Keratinocyte (primary cell): ENCODE data around the gene SLC43A1. TPM values are rescaled to one million over a fixed set of nuclear protein-coding genes. Genes with fewer than 3 reads are reported as not detected.
"Not testable (repeated sequence)": the region's sequence is repeated elsewhere in the genome, so short reads cannot be mapped to it uniquely, and the experiment has no call there.

ENCODE experiments used
- DNase-seq: peaks from one replicate; pipeline ENCODE4 v3.0.0-alpha.2; 2011; ENCODE audit warnings: low read depth, missing footprints, low spot score
- FAIRE-seq: peaks from 2 replicates; lab custom pipeline; 2011; peaks lifted over from hg19 to GRCh38; lab: Jason Lieb, UNC
- H2AFZ ChIP-seq: 2 replicates; pipeline ENCODE4 v1.6.0; 2012; ENCODE audit warnings: low read length, control low read depth, inconsistent platforms; ENCODE audit not compliant: control insufficient read depth
- H3K27ac ChIP-seq: 2 replicates; pipeline ENCODE4 v1.5.1; 2011; ENCODE audit warnings: low read length; ENCODE audit not compliant: control insufficient read depth, insufficient read depth
- H3K27me3 ChIP-seq: 3 replicates; pipeline ENCODE4 v1.6.0; 2011; ENCODE audit warnings: low read length; ENCODE audit not compliant: control insufficient read depth, insufficient read depth; ENCODE audit errors: extremely low read depth
- H3K36me3 ChIP-seq, 2 experiments: 2 replicates in 1 of 2; 3 replicates in 1 of 2; pipeline ENCODE4 v1.5.1; 2011; ENCODE audit warnings: low read length in 2 of 2, mild to moderate bottlenecking in 1 of 2; ENCODE audit not compliant: control insufficient read depth in 2 of 2, insufficient read depth in 2 of 2; ENCODE audit errors: extremely low read depth in 1 of 2
- H3K4me1 ChIP-seq: 3 replicates; pipeline ENCODE4 v1.5.1; 2011; ENCODE audit warnings: low read length; ENCODE audit not compliant: control insufficient read depth, insufficient read depth; ENCODE audit errors: extremely low read depth
- H3K4me2 ChIP-seq: 3 replicates; pipeline ENCODE4 v1.6.0; 2011; ENCODE audit warnings: low read depth, low read length; ENCODE audit not compliant: control insufficient read depth, insufficient read depth; ENCODE audit errors: extremely low read depth
- H3K4me3 ChIP-seq, 3 experiments: fragments of 200-600 bp in 1 of 3; sonication (generic) in 1 of 3; 2 replicates in 2 of 3; 3 replicates in 1 of 3; pipeline ENCODE4 v1.5.1; 2011 to 2016; ENCODE audit warnings: low read length in 3 of 3, mild to moderate bottlenecking in 3 of 3, control low read depth in 2 of 3, inconsistent platforms in 1 of 3, low read depth in 1 of 3, mixed read lengths in 1 of 3, mixed run types in 1 of 3, moderate library complexity in 1 of 3; ENCODE audit not compliant: control insufficient read depth in 2 of 3, insufficient read depth in 2 of 3; ENCODE audit errors: extremely low read depth in 1 of 3
- H3K79me2 ChIP-seq: 2 replicates; pipeline ENCODE4 v1.6.0; 2012; ENCODE audit warnings: low read length; ENCODE audit not compliant: control insufficient read depth, insufficient read depth
- H3K9ac ChIP-seq: 3 replicates; pipeline ENCODE4 v1.6.0; 2011; ENCODE audit warnings: low read length; ENCODE audit not compliant: control insufficient read depth, insufficient read depth; ENCODE audit errors: extremely low read depth
- H3K9me1 ChIP-seq: 3 replicates; pipeline ENCODE4 v1.6.0; 2011; ENCODE audit warnings: low read length; ENCODE audit not compliant: control insufficient read depth, insufficient read depth; ENCODE audit errors: extremely low read depth
- H3K9me3 ChIP-seq: 2 replicates; pipeline ENCODE4 v1.5.1; 2012; ENCODE audit warnings: low read depth, low read length; ENCODE audit not compliant: control insufficient read depth
- H4K20me1 ChIP-seq: 3 replicates; pipeline ENCODE4 v1.6.0; 2011; ENCODE audit warnings: low read length; ENCODE audit not compliant: control insufficient read depth, insufficient read depth; ENCODE audit errors: extremely low read depth
- CTCF ChIP-seq, 3 experiments: IDR thresholded peaks in 1 of 3; conservative IDR thresholded peaks in 1 of 3; optimal IDR thresholded peaks in 1 of 3; 2 replicates in 2 of 3; 3 replicates in 1 of 3; pipeline versions ENCODE3 to v1.5.1; 2011; ENCODE audit warnings: low read length in 3 of 3, mild to moderate bottlenecking in 3 of 3, moderate library complexity in 2 of 3, control low read depth in 1 of 3, inconsistent platforms in 1 of 3; ENCODE audit not compliant: insufficient read depth in 2 of 3; ENCODE audit errors: extremely low read depth in 1 of 3
- EZH2 ChIP-seq: IDR thresholded peaks from one replicate; pipeline ENCODE4 v1.6.1; 2012; ENCODE audit warnings: inconsistent platforms, mild to moderate bottlenecking, low read length, moderate library complexity
- dilution Hi-C: fragments of 300-500 bp; cut with MboI; formaldehyde crosslinking; loops from one replicate; pipeline ENCODE4 v1.7.0; 2020; ENCODE audit warnings: low sequenced_read_pairs; ENCODE audit not compliant: extremely low pct_ligation_motif_present
- polyA plus RNA-seq, 5 experiments: library from polyadenylated mRNA; depleted of rRNA in 3 of 5; stranded (reverse) in 3 of 5; stranded (forward) in 1 of 5; unstranded in 1 of 5; fragments of >200 nt; gene quantifications; 1 replicate in 1 of 5; 2 replicates in 3 of 5; 3 replicates in 1 of 5; pipeline versions ENCODE4 v1.2.1 to v1.2.3, GENCODE V29; 2011 to 2012; ENCODE audit warnings: missing spikeins in 2 of 5, low read depth in 1 of 5, low replicate concordance in 1 of 5

SLC43A1 gene
- polyA plus RNA-seq, 1 donor (not counting 4 experiments of a cell fraction or from before 2014, with no cell fraction given): 0.75 TPM

- Histone ChIP-seq H3K9me3 (no peaks in the 10 kb centered on the region), H3K79me2 (no peaks in the 10 kb centered on the region), H3K27me3 (peaks cover 4% of the 10 kb centered on the region), H3K27ac (no peak overlapping the region), H3K4me1 (peaks cover 9% of the 10 kb centered on the region), H3K9me1 (no peaks in the 10 kb centered on the region), H3K36me3 (no peaks in the 10 kb centered on the region), H3K4me2 (no peak overlapping the region), H2AFZ (no peak overlapping the region), H4K20me1 (no peaks in the 10 kb centered on the region), H3K4me3 (no peak overlapping the region), H3K9ac (no peak overlapping the region)
- TF ChIP-seq EZH2 (no peak), CTCF (optimal IDR thresholded peaks at IDR 0.05 in 1 of 3, IDR thresholded peaks at IDR 0.05 in 1 of 3, conservative IDR thresholded peaks at IDR 0.05 in 1 of 3; ENCODE audit: extremely low read depth in 1 of 3, insufficient read depth in 2 of 3, low read length in 3 of 3) (no peak)
- dilution Hi-C loops: no loop called here
- DNase-seq (no peak), FAIRE-seq (no peak)
Observed at GRCh38 chr11:57539342-57539741, 23.8 kb upstream of the SLC43A1 start.

GRCh38 chr11:57536947-57537619, 21.6 kb upstream of the SLC43A1 start, which contains the start of gene SMTNL1:
Gene SMTNL1 (plus strand): TSS chr11:57537595. CDS start chr11:57542643, 5,048 bp downstream.
- Histone ChIP-seq H2AFZ (no peak within 1 kb of the TSS), H3K9ac (no peak within 1 kb of the TSS)
- FAIRE-seq: no peak

GRCh38 chr11:57534449-57534848, 18.9 kb upstream of the SLC43A1 start:
- H3K36me3 ChIP-seq, H3K27ac ChIP-seq, H3K9ac ChIP-seq, DNase-seq, FAIRE-seq, H2AFZ ChIP-seq, H3K79me2 ChIP-seq, H3K9me1 ChIP-seq, H3K27me3 ChIP-seq, dilution Hi-C loops, H3K4me3 ChIP-seq, H4K20me1 ChIP-seq, H3K4me2 ChIP-seq, H3K9me3 ChIP-seq: not testable (repeated sequence)
- H3K4me1 ChIP-seq: peaks cover 16% of the 10 kb centered on the region

More at GRCh38 chr11:57536947-57537619, 21.6 kb upstream of the SLC43A1 start, which contains the start of gene SMTNL1:
- Histone ChIP-seq H3K27ac (no peak within 1 kb of the TSS), H3K4me3 (no peak within 1 kb of the TSS), H3K4me2 (no peak within 1 kb of the TSS), H3K27me3 (no peaks in the 10 kb centered on the region), H3K9me3 (no peaks in the 10 kb centered on the region), H3K4me1 (peaks cover 4% of the 10 kb centered on the region), H3K79me2 (no peaks in the 10 kb centered on the region), H3K9me1 (no peaks in the 10 kb centered on the region), H4K20me1 (no peaks in the 10 kb centered on the region), H3K36me3 (no peaks in the 10 kb centered on the region)
- dilution Hi-C loops: no loop called here
- TF ChIP-seq CTCF (optimal IDR thresholded peaks at IDR 0.05 in 1 of 3, IDR thresholded peaks at IDR 0.05 in 1 of 3, conservative IDR thresholded peaks at IDR 0.05 in 1 of 3; ENCODE audit: extremely low read depth in 1 of 3, insufficient read depth in 2 of 3, low read length in 3 of 3): no peak
- TF ChIP-seq EZH2: no peak
- no peak for DNase-seq
